ENCODE data around the gene CCL19.
A peak's percentile ranks its signal among the peaks of the same experiment; 100 is the strongest.
"Not testable (repeated sequence)": the region's sequence is repeated elsewhere in the genome, so short reads cannot be mapped to it uniquely, and the experiment has no call there.

The CCL19 gene

GRCh38 chr9:34690983-34691935 lies at the start of gene CCL19:
Gene CCL19 (minus strand): TSS chr9:34691276. CDS start chr9:34691139, 137 bp downstream.
- TF ChIP-seq, protein P1, sequence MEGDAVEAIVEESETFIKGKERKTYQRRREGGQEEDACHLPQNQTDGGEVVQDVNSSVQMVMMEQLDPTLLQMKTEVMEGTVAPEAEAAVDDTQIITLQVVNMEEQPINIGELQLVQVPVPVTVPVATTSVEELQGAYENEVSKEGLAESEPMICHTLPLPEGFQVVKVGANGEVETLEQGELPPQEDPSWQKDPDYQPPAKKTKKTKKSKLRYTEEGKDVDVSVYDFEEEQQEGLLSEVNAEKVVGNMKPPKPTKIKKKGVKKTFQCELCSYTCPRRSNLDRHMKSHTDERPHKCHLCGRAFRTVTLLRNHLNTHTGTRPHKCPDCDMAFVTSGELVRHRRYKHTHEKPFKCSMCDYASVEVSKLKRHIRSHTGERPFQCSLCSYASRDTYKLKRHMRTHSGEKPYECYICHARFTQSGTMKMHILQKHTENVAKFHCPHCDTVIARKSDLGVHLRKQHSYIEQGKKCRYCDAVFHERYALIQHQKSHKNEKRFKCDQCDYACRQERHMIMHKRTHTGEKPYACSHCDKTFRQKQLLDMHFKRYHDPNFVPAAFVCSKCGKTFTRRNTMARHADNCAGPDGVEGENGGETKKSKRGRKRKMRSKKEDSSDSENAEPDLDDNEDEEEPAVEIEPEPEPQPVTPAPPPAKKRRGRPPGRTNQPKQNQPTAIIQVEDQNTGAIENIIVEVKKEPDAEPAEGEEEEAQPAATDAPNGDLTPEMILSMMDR (IDR thresholded peaks at IDR 0.05; ENCODE audit: insufficient read depth, low read depth, low read length, missing control alignments) = no peak
- no peak for DNase-seq (ENCODE audit: low read depth)
- H3K4me3 ChIP-seq (ENCODE audit: low read length) = no peak within 1 kb of the TSS

DNA sequence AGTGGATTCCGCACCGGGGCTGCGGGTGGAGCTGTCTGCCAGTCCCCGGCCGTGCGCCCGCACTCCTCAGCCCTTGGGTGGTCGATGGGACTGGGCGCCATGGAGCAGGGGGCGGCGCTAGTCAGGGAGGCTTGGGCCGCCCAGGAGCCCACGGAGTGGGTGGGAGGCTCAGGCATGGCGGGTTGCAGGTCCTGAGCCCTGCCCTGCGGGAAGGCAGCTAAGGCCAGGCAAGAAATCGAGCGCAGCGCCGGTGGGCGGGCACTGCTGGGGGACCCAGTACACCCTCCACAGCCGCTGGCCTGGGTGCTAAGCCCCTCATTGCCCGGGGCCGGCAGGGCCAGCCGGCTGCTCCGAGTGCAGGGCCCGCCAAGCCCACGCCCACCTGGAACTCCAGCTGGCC lies 49.1 kb upstream of the CCL19 start:
- DNase-seq (ENCODE audit: low read depth); H3K4me3 ChIP-seq (ENCODE audit: low read length): not testable (repeated sequence)

GRCh38 chr9:34737677-34738260 lies 46.7 kb upstream of the CCL19 start:
- no peak overlapping the region for H3K4me3 ChIP-seq (ENCODE audit: low read length)
- TF ChIP-seq, protein P1 (IDR thresholded peaks at IDR 0.05; ENCODE audit: insufficient read depth, low read depth, low read length, missing control alignments) = no peak
- no peak for DNase-seq (ENCODE audit: low read depth)

DNA sequence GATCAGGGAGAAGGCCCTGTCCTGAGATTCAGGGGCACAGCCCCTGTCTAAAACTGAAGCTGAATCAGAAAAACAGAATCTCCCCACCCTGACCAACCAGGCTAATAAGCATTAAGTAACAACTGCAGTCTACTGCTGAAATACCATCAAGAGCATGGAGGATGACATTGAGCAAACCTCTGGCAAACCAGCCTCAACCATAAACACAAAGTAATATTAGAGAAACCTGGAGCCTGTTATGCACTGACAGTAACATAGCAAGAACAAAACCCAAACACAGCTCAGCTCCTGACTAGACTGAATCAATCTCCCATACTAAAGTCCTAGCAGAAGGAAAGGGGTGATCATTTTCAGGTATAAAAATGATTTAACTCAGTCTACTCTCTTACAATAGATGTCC lies 43.6 kb upstream of the CCL19 start:
- DNase-seq (ENCODE audit: low read depth) = no peak
- TF ChIP-seq, protein P1 (IDR thresholded peaks at IDR 0.05; ENCODE audit: insufficient read depth, low read depth, low read length, missing control alignments) = no peak
- H3K4me3 ChIP-seq (ENCODE audit: low read length) = no peak overlapping the region

DNA sequence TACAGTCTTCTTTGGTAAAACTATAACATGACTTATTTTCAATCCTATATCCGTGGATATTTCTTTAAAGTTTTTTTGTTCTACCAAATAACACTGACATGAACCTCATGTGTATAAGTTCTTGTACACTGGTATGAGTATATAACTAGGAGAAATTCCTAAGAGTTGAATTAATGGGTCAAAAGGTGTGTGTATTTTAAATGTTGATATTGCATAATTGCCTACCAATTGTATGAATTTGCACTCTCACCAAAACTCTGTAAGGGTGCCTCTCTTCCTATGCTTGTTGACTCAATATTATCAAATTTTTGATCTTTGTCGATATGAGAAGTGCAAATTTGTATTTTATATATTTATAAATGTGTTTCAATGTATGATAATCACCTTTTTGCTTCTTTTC lies 41.8 kb upstream of the CCL19 start:
- DNase-seq (ENCODE audit: low read depth) = peak; percentile 51
- TF ChIP-seq, protein P1 (IDR thresholded peaks at IDR 0.05; ENCODE audit: insufficient read depth, low read depth, low read length, missing control alignments) = no peak
- H3K4me3 ChIP-seq (ENCODE audit: low read length) = no peak overlapping the region

GRCh38 chr9:34732478-34732877 lies 41.4 kb upstream of the CCL19 start:
- TF ChIP-seq, protein P1 (IDR thresholded peaks at IDR 0.05; ENCODE audit: insufficient read depth, low read depth, low read length, missing control alignments) = no peak
- no peak for DNase-seq (ENCODE audit: low read depth)
- H3K4me3 ChIP-seq (ENCODE audit: low read length) = no peak overlapping the region

DNA sequence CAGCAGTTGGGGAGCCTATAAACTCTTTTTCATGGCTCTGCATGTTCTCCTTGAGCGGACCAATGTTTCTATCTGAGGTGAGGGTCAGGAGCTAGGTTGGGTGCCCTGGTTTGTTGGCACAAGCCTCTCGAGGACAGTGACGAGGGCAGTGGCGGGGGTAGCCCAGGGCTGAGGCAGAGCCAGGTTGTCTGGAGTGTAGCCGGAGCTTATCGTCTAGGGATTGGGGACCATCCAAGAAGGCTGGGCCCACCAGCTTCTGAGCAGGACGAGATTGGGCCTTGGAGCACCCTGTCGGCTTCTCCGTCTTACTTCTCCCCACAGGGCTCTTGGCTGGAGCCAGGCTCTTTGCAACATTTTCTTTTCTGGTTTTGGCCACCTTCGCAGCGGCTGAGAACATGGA lies 32.1 kb upstream of the CCL19 start:
- TF ChIP-seq, protein P1 (IDR thresholded peaks at IDR 0.05; ENCODE audit: insufficient read depth, low read depth, low read length, missing control alignments) = no peak
- H3K4me3 ChIP-seq (ENCODE audit: low read length) = no peak overlapping the region
- DNase-seq (ENCODE audit: low read depth) = no peak

- H3K4me3 ChIP-seq (ENCODE audit: low read length); DNase-seq (ENCODE audit: low read depth): not testable (repeated sequence)
Measured at GRCh38 chr9:34719769-34720025, 28.6 kb upstream of the CCL19 start.

Measured in epithelial cell of esophagus (primary cell).